HepG2 (cell line): ENCODE results near the gene CPED1. TPM values are rescaled to one million over a fixed set of nuclear protein-coding genes. Genes with fewer than 3 reads are reported as not detected.

Source experiments
- ATAC-seq: fragments of 200-7000 bp; cut with Tn5 transposase; 3 replicates; pipeline ENCODE4 v1.9.1; 2020; ENCODE audit warnings: mild to moderate bottlenecking, moderate library complexity
- BruUV-seq: library from RNA; stranded (reverse); fragments of 400-500 nt; replicated peaks from 2 replicates; lab custom pipeline; 2021; lab: Mats Ljungman, UMichigan
- CTCF ChIA-PET: fragments of 300-600 bp; formaldehyde crosslinking; extraction: SDS; loops from one replicate; lab custom pipeline; 2021; ENCODE audit warnings: low total read pairs, inconsistent platforms, low intra/inter-chr PET ratio; lab: Yijun Ruan, JAX
- POLR2A ChIA-PET: fragments of 350-600 bp; sonication (Branson Sonifier 250); formaldehyde crosslinking; loops from one replicate; lab custom pipeline; 2020; ENCODE audit warnings: antibody characterized with exemption, inconsistent platforms; lab: Yijun Ruan, JAX
- DNase-seq: peaks from one replicate; pipeline ENCODE4 v3.0.0-alpha.2; 2015; ENCODE audit warnings: low spot score
- FAIRE-seq: peaks from 3 replicates; lab custom pipeline; 2011; peaks lifted over from hg19 to GRCh38; lab: Jason Lieb, UNC
- H2AFZ ChIP-seq: one replicate; pipeline ENCODE4 v1.6.1; 2011; ENCODE audit warnings: low read length, inconsistent platforms
- H3K27ac ChIP-seq: fragments of 300-600 bp; 3 replicates; pipeline ENCODE4 v1.8.0; 2011; ENCODE audit warnings: mixed run types, mild to moderate bottlenecking, mixed read lengths, low read length, inconsistent platforms; ENCODE audit not compliant: insufficient read depth; ENCODE audit errors: extremely low read length
- H3K27me3 ChIP-seq, 2 experiments: fragments of 200-600 bp in 1 of 2; 2 replicates in 1 of 2; 3 replicates in 1 of 2; pipeline versions ENCODE4 v1.6.0 to v1.8.0; 2011; ENCODE audit warnings: low read length in 2 of 2, mild to moderate bottlenecking in 2 of 2, moderate library complexity in 2 of 2, inconsistent platforms in 1 of 2; ENCODE audit not compliant: insufficient read depth in 2 of 2, control insufficient read depth in 1 of 2
- H3K36me3 ChIP-seq, 2 experiments: fragments of 200-600 bp in 1 of 2; replicated peaks in 1 of 2; 2 replicates in 1 of 2; 3 replicates in 1 of 2; pipeline versions ENCODE4 v1.5.1 to v1.8.0; 2011; ENCODE audit warnings: low read length in 2 of 2, inconsistent platforms in 1 of 2; ENCODE audit not compliant: insufficient read depth in 2 of 2, control insufficient read depth in 1 of 2
- H3K4me1 ChIP-seq: 2 replicates; pipeline ENCODE4 v1.5.1; 2012; ENCODE audit warnings: low read length, inconsistent platforms; ENCODE audit not compliant: insufficient read depth
- H3K4me2 ChIP-seq: 2 replicates; pipeline ENCODE4 v1.6.0; 2011; ENCODE audit warnings: low read depth, low read length, inconsistent platforms
- H3K4me3 ChIP-seq, 3 experiments: fragments of 200-600 bp in 1 of 3; sonication (generic), shearing (Covaris generic) in 1 of 3; replicated peaks in 1 of 3; 2 replicates each; pipeline ENCODE4 v1.5.1; 2011 to 2016; ENCODE audit warnings: low read length in 3 of 3, inconsistent platforms in 2 of 3, low read depth in 2 of 3, mild to moderate bottlenecking in 2 of 3, control low read depth in 1 of 3, mixed read lengths in 1 of 3; ENCODE audit not compliant: insufficient read depth in 1 of 3
- H3K79me2 ChIP-seq: one replicate; pipeline ENCODE4 v1.6.1; 2011; ENCODE audit warnings: low read length, inconsistent platforms; ENCODE audit not compliant: insufficient read depth
- H3K9ac ChIP-seq: 2 replicates; pipeline ENCODE4 v1.6.0; 2011; ENCODE audit warnings: mild to moderate bottlenecking, low read depth, low read length, inconsistent platforms; ENCODE audit not compliant: insufficient read depth
- H3K9me3 ChIP-seq: 2 replicates; pipeline ENCODE4 v1.5.1; 2012; ENCODE audit warnings: mild to moderate bottlenecking, low read length
- H4K20me1 ChIP-seq: 2 replicates; pipeline ENCODE4 v1.6.0; 2011; ENCODE audit warnings: inconsistent platforms, mild to moderate bottlenecking, low read length, moderate library complexity; ENCODE audit not compliant: insufficient read depth
- AHR ChIP-seq: IDR thresholded peaks from 2 replicates; pipeline ENCODE4 v1.6.1; 2018; ENCODE audit warnings: missing genetic modification reagents, missing compliant biosample characterization
- CBX1 ChIP-seq: IDR thresholded peaks from one replicate; pipeline ENCODE4 v1.6.1; 2016; ENCODE audit warnings: antibody characterized with exemption, low read depth
- FOXC1 ChIP-seq: sonication (generic); formaldehyde crosslinking; IDR thresholded peaks from 2 replicates; pipeline ENCODE4 v1.8.0; 2022; ENCODE audit warnings: mild to moderate bottlenecking, missing genetic modification reagents, borderline replicate concordance
- GMEB2 ChIP-seq: IDR thresholded peaks from 2 replicates; pipeline ENCODE4 v1.6.1; 2016; ENCODE audit warnings: missing biosample characterization, missing genetic modification reagents, low read depth
- MYNN ChIP-seq: sonication (generic); formaldehyde crosslinking; IDR thresholded peaks from 2 replicates; pipeline ENCODE4 v1.4.0; 2020; ENCODE audit warnings: mild to moderate bottlenecking, low read depth, missing genetic modification reagents
- REXO4 ChIP-seq: sonication (generic); formaldehyde crosslinking; IDR thresholded peaks from 2 replicates; pipeline ENCODE4 v1.8.0; 2022; ENCODE audit warnings: missing genetic modification reagents, mild to moderate bottlenecking, borderline replicate concordance
- ZGPAT ChIP-seq: IDR thresholded peaks from 2 replicates; pipeline ENCODE4 v1.6.1; 2016; ENCODE audit warnings: mild to moderate bottlenecking
- ZIK1 ChIP-seq: sonication (generic); formaldehyde crosslinking; IDR thresholded peaks from 2 replicates; pipeline ENCODE4 v1.5.0; 2020; ENCODE audit warnings: mild to moderate bottlenecking, low read depth, missing genetic modification reagents, borderline replicate concordance
- ZNF660 ChIP-seq: sonication (generic); formaldehyde crosslinking; IDR thresholded peaks from 2 replicates; pipeline ENCODE4 v1.5.1; 2020; ENCODE audit warnings: mild to moderate bottlenecking, low read depth, missing genetic modification reagents, borderline replicate concordance
- ZNF720 ChIP-seq: sonication (generic); formaldehyde crosslinking; IDR thresholded peaks from 2 replicates; pipeline ENCODE4 v1.4.0; 2020; ENCODE audit warnings: missing genetic modification reagents
- ZSCAN30 ChIP-seq: sonication (generic); formaldehyde crosslinking; IDR thresholded peaks from 2 replicates; pipeline ENCODE4 v1.5.0; 2020; ENCODE audit warnings: mild to moderate bottlenecking, missing genetic modification reagents
- WGBS: methylation state at CpG from one replicate; pipeline ENCODE4 v1.1.6; 2017; ENCODE audit warnings: low lambda C conversion rate; 5-methylcytosine and 5-hydroxymethylcytosine counted together
- in situ Hi-C: cut with HindIII; loops from 2 replicates; pipeline ENCODE4 v1.10.0; 2017; ENCODE audit warnings: low pct_unique_long_range_greater_than_20kb; ENCODE audit not compliant: extremely low pct_ligation_motif_present
- intact Hi-C: fragments of 100-400 bp; cut with micrococcal nuclease; formaldehyde crosslinking; loops from one replicate; pipeline ENCODE4 v1.10.0; 2022; ENCODE audit not compliant: unreplicated experiment
- polyA plus RNA-seq, 8 experiments: library from polyadenylated mRNA; depleted of rRNA in 3 of 8; stranded (reverse) in 7 of 8; unstranded in 1 of 8; fragments of >200 nt; fragmentation: Illumina TruSeq in 4 of 8; extraction: Trizol in 4 of 8; gene quantifications; 2 replicates each; pipeline versions ENCODE4 v1.2.1 to v1.2.3, GENCODE V29; 2011 to 2016; ENCODE audit warnings: low read depth in 4 of 8, missing spikeins in 1 of 8, mixed read lengths in 1 of 8; ENCODE audit not compliant: insufficient read depth in 1 of 8
- total RNA-seq, 5 experiments: library from RNA; depleted of rRNA; stranded (reverse); fragments of >200 nt; fragmentation: Illumina TruSeq; extraction: Trizol; gene quantifications; 2 replicates each; pipeline ENCODE4 v1.2.3, GENCODE V29; 2016; ENCODE audit warnings: low read depth in 1 of 5
- TF ChIP-seq, protein P1 (sequence below): sonication (generic); formaldehyde crosslinking; IDR thresholded peaks from 2 replicates; pipeline ENCODE4 v1.5.0; 2020; ENCODE audit warnings: mild to moderate bottlenecking, missing genetic modification reagents
- TF ChIP-seq, protein P2 (sequence below): sonication (generic); formaldehyde crosslinking; IDR thresholded peaks from 2 replicates; pipeline ENCODE4 v1.4.0; 2020; ENCODE audit warnings: mild to moderate bottlenecking, missing genetic modification reagents, borderline replicate concordance

The CPED1 gene
- total and polyA plus RNA-seq, 2 of the 13 experiments (the other 11 are each of a cell fraction or from before 2014, with no cell fraction given): 11.5 to 27.0 TPM

- TF ChIP-seq REXO4 (CRISPR knock-in tag) (no peak), ZGPAT (CRISPR knock-in tag) (no peak), CBX1 (no peak), ZSCAN30 (CRISPR knock-in tag) (no peak), AHR (CRISPR knock-in tag) (no peak)
- TF ChIP-seq, protein P1, sequence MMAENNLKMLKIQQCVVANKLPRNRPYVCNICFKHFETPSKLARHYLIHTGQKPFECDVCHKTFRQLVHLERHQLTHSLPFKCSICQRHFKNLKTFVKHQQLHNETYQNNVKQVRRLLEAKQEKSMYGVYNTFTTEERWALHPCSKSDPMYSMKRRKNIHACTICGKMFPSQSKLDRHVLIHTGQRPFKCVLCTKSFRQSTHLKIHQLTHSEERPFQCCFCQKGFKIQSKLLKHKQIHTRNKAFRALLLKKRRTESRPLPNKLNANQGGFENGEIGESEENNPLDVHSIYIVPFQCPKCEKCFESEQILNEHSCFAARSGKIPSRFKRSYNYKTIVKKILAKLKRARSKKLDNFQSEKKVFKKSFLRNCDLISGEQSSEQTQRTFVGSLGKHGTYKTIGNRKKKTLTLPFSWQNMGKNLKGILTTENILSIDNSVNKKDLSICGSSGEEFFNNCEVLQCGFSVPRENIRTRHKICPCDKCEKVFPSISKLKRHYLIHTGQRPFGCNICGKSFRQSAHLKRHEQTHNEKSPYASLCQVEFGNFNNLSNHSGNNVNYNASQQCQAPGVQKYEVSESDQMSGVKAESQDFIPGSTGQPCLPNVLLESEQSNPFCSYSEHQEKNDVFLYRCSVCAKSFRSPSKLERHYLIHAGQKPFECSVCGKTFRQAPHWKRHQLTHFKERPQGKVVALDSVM (CRISPR knock-in tag): no peak
Observed at GRCh38 chr7:121016966-121017365, 28.5 kb downstream of the CPED1 start (continued).

- no TSS peak for BruUV-seq
- FAIRE-seq: no peak
- ChIA-PET POLR2A (no interaction called here), CTCF (no interaction called here)
- Histone ChIP-seq H3K4me3 (no peak overlapping the region), H3K36me3 (no peaks in the 10 kb centered on the region), H3K9me3 (no peaks in the 10 kb centered on the region), H2AFZ (no peak overlapping the region), H3K9ac (no peak overlapping the region), H3K4me1 (no peaks in the 10 kb centered on the region), H3K27me3 (no peaks in the 10 kb centered on the region), H3K27ac (no peak overlapping the region), H4K20me1 (no peaks in the 10 kb centered on the region), H3K79me2 (no peaks in the 10 kb centered on the region), H3K4me2 (no peak overlapping the region)
- in situ Hi-C loops (no loop called here), intact Hi-C loops (no loop called here)
- 37% methylated on average over 1 of the region's 1 CpG for WGBS
- DNase-seq: no peak
- no peak for ATAC-seq
- TF ChIP-seq ZIK1 (no peak), ZNF720 (CRISPR knock-in tag) (no peak), ZNF660 (CRISPR knock-in tag) (no peak), CBX1 (no peak), GMEB2 (no peak), MYNN (no peak), FOXC1 (no peak)
- TF ChIP-seq, protein P2, sequence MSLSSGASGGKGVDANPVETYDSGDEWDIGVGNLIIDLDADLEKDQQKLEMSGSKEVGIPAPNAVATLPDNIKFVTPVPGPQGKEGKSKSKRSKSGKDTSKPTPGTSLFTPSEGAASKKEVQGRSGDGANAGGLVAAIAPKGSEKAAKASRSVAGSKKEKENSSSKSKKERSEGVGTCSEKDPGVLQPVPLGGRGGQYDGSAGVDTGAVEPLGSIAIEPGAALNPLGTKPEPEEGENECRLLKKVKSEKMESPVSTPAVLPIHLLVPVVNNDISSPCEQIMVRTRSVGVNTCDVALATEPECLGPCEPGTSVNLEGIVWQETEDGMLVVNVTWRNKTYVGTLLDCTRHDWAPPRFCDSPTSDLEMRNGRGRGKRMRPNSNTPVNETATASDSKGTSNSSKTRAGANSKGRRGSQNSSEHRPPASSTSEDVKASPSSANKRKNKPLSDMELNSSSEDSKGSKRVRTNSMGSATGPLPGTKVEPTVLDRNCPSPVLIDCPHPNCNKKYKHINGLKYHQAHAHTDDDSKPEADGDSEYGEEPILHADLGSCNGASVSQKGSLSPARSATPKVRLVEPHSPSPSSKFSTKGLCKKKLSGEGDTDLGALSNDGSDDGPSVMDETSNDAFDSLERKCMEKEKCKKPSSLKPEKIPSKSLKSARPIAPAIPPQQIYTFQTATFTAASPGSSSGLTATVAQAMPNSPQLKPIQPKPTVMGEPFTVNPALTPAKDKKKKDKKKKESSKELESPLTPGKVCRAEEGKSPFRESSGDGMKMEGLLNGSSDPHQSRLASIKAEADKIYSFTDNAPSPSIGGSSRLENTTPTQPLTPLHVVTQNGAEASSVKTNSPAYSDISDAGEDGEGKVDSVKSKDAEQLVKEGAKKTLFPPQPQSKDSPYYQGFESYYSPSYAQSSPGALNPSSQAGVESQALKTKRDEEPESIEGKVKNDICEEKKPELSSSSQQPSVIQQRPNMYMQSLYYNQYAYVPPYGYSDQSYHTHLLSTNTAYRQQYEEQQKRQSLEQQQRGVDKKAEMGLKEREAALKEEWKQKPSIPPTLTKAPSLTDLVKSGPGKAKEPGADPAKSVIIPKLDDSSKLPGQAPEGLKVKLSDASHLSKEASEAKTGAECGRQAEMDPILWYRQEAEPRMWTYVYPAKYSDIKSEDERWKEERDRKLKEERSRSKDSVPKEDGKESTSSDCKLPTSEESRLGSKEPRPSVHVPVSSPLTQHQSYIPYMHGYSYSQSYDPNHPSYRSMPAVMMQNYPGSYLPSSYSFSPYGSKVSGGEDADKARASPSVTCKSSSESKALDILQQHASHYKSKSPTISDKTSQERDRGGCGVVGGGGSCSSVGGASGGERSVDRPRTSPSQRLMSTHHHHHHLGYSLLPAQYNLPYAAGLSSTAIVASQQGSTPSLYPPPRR (CRISPR knock-in tag): no peak
Observed at GRCh38 chr7:121017586-121017985, 29.1 kb downstream of the CPED1 start.
